IMR-90 (cell line): Measurements from ENCODE around the gene IL13RA1. TPM values are rescaled to one million over a fixed set of nuclear protein-coding genes. Genes with fewer than 3 reads are reported as not detected.

Experiments used
- ATAC-seq: fragments of 200-7000 bp; cut with Tn5 transposase; 2 replicates; pipeline ENCODE4 v1.9.1; 2020; ENCODE audit warnings: low read depth, mild to moderate bottlenecking, moderate library complexity
- BruUV-seq: library from RNA; stranded (reverse); fragments of 400-500 nt; replicated peaks from 2 replicates; lab custom pipeline; 2021; lab: Mats Ljungman, UMichigan
- CTCF ChIA-PET: fragments of 300-600 bp; formaldehyde crosslinking; extraction: SDS; loops from one replicate; lab custom pipeline; 2021; ENCODE audit warnings: antibody characterized with exemption; lab: Yijun Ruan, JAX
- POLR2A ChIA-PET: fragments of 300-600 bp; sonication (Branson Sonifier 250); formaldehyde crosslinking; loops from one replicate; lab custom pipeline; 2022; ENCODE audit warnings: antibody characterized with exemption; ENCODE audit not compliant: unreplicated experiment; lab: Charles Lee
- DNase-seq: peaks from one replicate; pipeline ENCODE4 v3.0.0; 2013
- H2AFZ ChIP-seq: replicated peaks from 2 replicates; pipeline ENCODE3; 2013; ENCODE audit warnings: low read length, mild to moderate bottlenecking; ENCODE audit not compliant: poor library complexity
- H2AK5ac ChIP-seq: 2 replicates; pipeline ENCODE4 v1.6.1; 2013; ENCODE audit warnings: low read depth, low read length, inconsistent platforms
- H2AK9ac ChIP-seq: replicated peaks from 2 replicates; pipeline ENCODE3; 2013; ENCODE audit warnings: mild to moderate bottlenecking, low read depth, low read length, moderate library complexity; ENCODE audit not compliant: poor library complexity
- H2BK120ac ChIP-seq: 2 replicates; pipeline ENCODE4 v1.6.1; 2013; ENCODE audit warnings: low read depth, low read length, inconsistent platforms
- H2BK15ac ChIP-seq: 3 replicates; pipeline ENCODE4 v1.6.1; 2013; ENCODE audit warnings: low read depth, low read length, inconsistent platforms
- H2BK20ac ChIP-seq: 2 replicates; pipeline ENCODE4 v1.6.1; 2013; ENCODE audit warnings: low read depth, mild to moderate bottlenecking, inconsistent platforms, low read length, moderate library complexity
- H2BK5ac ChIP-seq: 2 replicates; pipeline ENCODE4 v1.6.1; 2013; ENCODE audit warnings: mild to moderate bottlenecking, low read depth, low read length, inconsistent platforms; ENCODE audit not compliant: poor library complexity, severe bottlenecking
- H3K14ac ChIP-seq: replicated peaks from 2 replicates; pipeline ENCODE4 v1.6.1; 2013; ENCODE audit warnings: low read depth, low read length, inconsistent platforms
- H3K18ac ChIP-seq: 2 replicates; pipeline ENCODE4 v1.6.1; 2013; ENCODE audit warnings: low read depth, low read length, control low read depth
- H3K23ac ChIP-seq: 2 replicates; pipeline ENCODE4 v1.6.1; 2013; ENCODE audit warnings: low read depth, low read length, inconsistent platforms
- H3K27ac ChIP-seq: 2 replicates; pipeline ENCODE4 v1.5.1; 2013; ENCODE audit warnings: mild to moderate bottlenecking, control low read depth, low read length; ENCODE audit not compliant: insufficient read depth
- H3K27me3 ChIP-seq: 2 replicates; pipeline ENCODE4 v1.6.1; 2013; ENCODE audit warnings: low read length; ENCODE audit not compliant: control insufficient read depth, insufficient read depth
- H3K36me3 ChIP-seq: 2 replicates; pipeline ENCODE4 v1.6.1; 2013; ENCODE audit warnings: low read length, mixed read lengths; ENCODE audit not compliant: control insufficient read depth, insufficient read depth
- H3K4ac ChIP-seq: 2 replicates; pipeline ENCODE4 v1.6.1; 2013; ENCODE audit warnings: low read depth, low read length, inconsistent platforms
- H3K4me1 ChIP-seq: 2 replicates; pipeline ENCODE4 v1.6.1; 2013; ENCODE audit warnings: low read length, mixed read lengths; ENCODE audit not compliant: control insufficient read depth, insufficient read depth
- H3K4me2 ChIP-seq: 2 replicates; pipeline ENCODE4 v1.6.1; 2013; ENCODE audit warnings: low read depth, mild to moderate bottlenecking, control low read depth, low read length, moderate library complexity
- H3K4me3 ChIP-seq: 2 replicates; pipeline ENCODE4 v1.5.1; 2013; ENCODE audit warnings: low read depth, mild to moderate bottlenecking, control low read depth, low read length, moderate library complexity; ENCODE audit not compliant: insufficient read depth
- H3K56ac ChIP-seq: 2 replicates; pipeline ENCODE4 v1.6.1; 2013; ENCODE audit warnings: low read length, inconsistent platforms; ENCODE audit not compliant: insufficient read depth; ENCODE audit errors: extremely low read depth
- H3K79me1 ChIP-seq, 2 experiments: 2 replicates each; pipeline ENCODE4 v1.6.1; 2013; ENCODE audit warnings: low read length in 2 of 2, inconsistent platforms in 1 of 2, low read depth in 1 of 2
- H3K9ac ChIP-seq: 2 replicates; pipeline ENCODE4 v1.6.1; 2013; ENCODE audit warnings: low read depth, low read length, control low read depth
- H3K9me1 ChIP-seq: 2 replicates; pipeline ENCODE4 v1.6.1; 2013; ENCODE audit warnings: low read length, inconsistent platforms; ENCODE audit not compliant: insufficient read depth
- H3K9me3 ChIP-seq: 2 replicates; pipeline ENCODE4 v1.6.1; 2013; ENCODE audit warnings: low read length; ENCODE audit not compliant: control insufficient read depth, insufficient read depth
- H4K20me1 ChIP-seq: 2 replicates; pipeline ENCODE4 v1.6.1; 2013; ENCODE audit warnings: low read length, inconsistent platforms; ENCODE audit not compliant: insufficient read depth
- H4K5ac ChIP-seq: 2 replicates; pipeline ENCODE4 v1.6.1; 2013; ENCODE audit warnings: mild to moderate bottlenecking, low read depth, low read length, control low read depth
- H4K8ac ChIP-seq, 2 experiments: 2 replicates each; pipeline ENCODE4 v1.6.1; 2013; ENCODE audit warnings: low read depth in 2 of 2, low read length in 2 of 2, control low read depth in 1 of 2, inconsistent platforms in 1 of 2
- H4K91ac ChIP-seq: 2 replicates; pipeline ENCODE4 v1.6.1; 2013; ENCODE audit warnings: low read depth, low read length, inconsistent platforms; ENCODE audit not compliant: insufficient read depth
- CEBPB ChIP-seq: IDR thresholded peaks from 2 replicates; pipeline ENCODE4 v1.6.1; 2012; ENCODE audit warnings: low read depth, low read length, improper control_type of control experiment
- CHD1 ChIP-seq: IDR thresholded peaks from 2 replicates; pipeline ENCODE4 v1.6.1; 2012; ENCODE audit warnings: low read depth, low read length, improper control_type of control experiment
- FOS ChIP-seq: fragments of 150-350 bp; IDR thresholded peaks from 2 replicates; pipeline ENCODE4 v1.6.1; 2016; ENCODE audit warnings: low read depth, low read length
- MAFK ChIP-seq: IDR thresholded peaks from 2 replicates; pipeline ENCODE4 v1.6.1; 2012; ENCODE audit warnings: low read depth, low read length, improper control_type of control experiment
- MAZ ChIP-seq: IDR thresholded peaks from 2 replicates; pipeline ENCODE4 v1.6.1; 2012; ENCODE audit warnings: low read depth, mild to moderate bottlenecking, low read length, improper control_type of control experiment, moderate library complexity, borderline replicate concordance
- NFE2L2 ChIP-seq: fragments of 150-350 bp; IDR thresholded peaks from 2 replicates; pipeline ENCODE4 v1.6.1; 2016; ENCODE audit warnings: low read depth, mild to moderate bottlenecking, low read length
- POLR2A ChIP-seq: IDR thresholded peaks from 2 replicates; pipeline ENCODE4 v1.6.1; 2012; ENCODE audit warnings: mild to moderate bottlenecking, low read depth, low read length
- RAD21 ChIP-seq: IDR thresholded peaks from 2 replicates; pipeline ENCODE4 v1.6.1; 2012; ENCODE audit warnings: low read length, improper control_type of control experiment
- RCOR1 ChIP-seq: IDR thresholded peaks from 2 replicates; pipeline ENCODE4 v1.6.1; 2012; ENCODE audit warnings: mild to moderate bottlenecking, low read length, improper control_type of control experiment; ENCODE audit not compliant: insufficient replicate concordance
- RFX5 ChIP-seq: IDR thresholded peaks from 2 replicates; pipeline ENCODE4 v1.8.0; 2012; ENCODE audit warnings: low read depth, mild to moderate bottlenecking, low read length, moderate library complexity
- SMC3 ChIP-seq: fragments of 150-350 bp; IDR thresholded peaks from 2 replicates; pipeline ENCODE4 v1.6.1; 2016; ENCODE audit warnings: low read depth, mild to moderate bottlenecking, antibody characterized with exemption, low read length, moderate library complexity
- whole genome bisulfite sequencing, 2 experiments: methylation state at CpG; one replicate each; pipeline versions ENCODE4 v1.1.5 to v1.1.7; 2013; ENCODE audit warnings: missing lambda C conversion rate in 2 of 2; ENCODE audit not compliant: insufficient read length in 1 of 2; ENCODE audit errors: extremely low coverage in 2 of 2; 5-methylcytosine and 5-hydroxymethylcytosine counted together
- dilution Hi-C: fragments of 300-500 bp; cut with HindIII; formaldehyde crosslinking; loops from one replicate; pipeline ENCODE4 v1.14.3; 2018; ENCODE audit warnings: low sequenced_read_pairs; ENCODE audit not compliant: unreplicated experiment
- in situ Hi-C: fragments of 300-500 bp; cut with MboI; formaldehyde crosslinking; loops from 3 replicates; pipeline ENCODE4 v1.14.3; 2019; ENCODE audit warnings: low sequenced_read_pairs, inconsistent platforms, mixed read lengths
- intact Hi-C: fragments of 100-400 bp; cut with micrococcal nuclease; formaldehyde crosslinking; loops from 2 replicates; pipeline ENCODE4 v1.10.0; 2022
- polyA plus RNA-seq, 3 experiments: library from polyadenylated mRNA; depleted of rRNA; stranded (reverse); fragments of >200 nt; gene quantifications; 2 replicates each; pipeline ENCODE4 v1.2.3, GENCODE V29; 2012; ENCODE audit warnings: low replicate concordance in 1 of 3
- total RNA-seq: library from RNA; depleted of rRNA; stranded (reverse); fragments of >200 nt; gene quantifications from 2 replicates; pipeline ENCODE4 v1.2.3, GENCODE V29; 2012
- TF ChIP-seq, protein P1 (sequence below): fragments of 150-350 bp; IDR thresholded peaks from 2 replicates; pipeline ENCODE4 v1.6.1; 2016; ENCODE audit warnings: low read depth, mild to moderate bottlenecking, low read length, moderate library complexity, borderline replicate concordance
- TF ChIP-seq, protein P2 (sequence below): fragments of 150-350 bp; IDR thresholded peaks from 2 replicates; pipeline ENCODE4 v1.6.1; 2017; ENCODE audit warnings: mild to moderate bottlenecking, antibody characterized with exemption, low read length, low read depth
- TF ChIP-seq, protein P3 (sequence below): conservative IDR thresholded peaks from 2 replicates; pipeline ENCODE4 v1.5.1; 2012; ENCODE audit warnings: mild to moderate bottlenecking, low read depth, low read length, improper control_type of control experiment

IL13RA1 gene
- total and polyA plus RNA-seq, 2 of the 4 experiments (the other 2 are of a cell fraction): 24.2 to 31.7 TPM

DNA sequence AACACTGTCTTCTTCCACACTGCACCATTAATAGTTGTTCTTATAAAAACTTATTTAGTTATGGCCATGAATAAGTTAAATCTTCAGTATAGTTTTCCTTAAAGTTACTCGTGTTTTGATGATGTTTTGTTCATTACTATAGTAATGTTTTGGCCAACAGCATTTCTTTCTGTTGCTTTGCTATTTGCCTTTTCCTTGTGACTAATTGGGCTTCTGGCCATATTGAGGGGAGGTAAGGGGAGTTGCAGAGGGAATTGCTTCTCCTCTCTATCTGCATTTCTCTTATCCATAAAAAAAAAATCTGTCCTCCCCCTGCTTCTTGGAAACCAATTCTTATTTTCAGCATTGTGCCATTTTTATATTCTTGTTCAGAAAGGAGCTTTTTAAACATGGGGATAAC lies 53.5 kb downstream of the IL13RA1 start:
- Histone ChIP-seq H2BK20ac (no peak overlapping the region), H3K56ac (no peak overlapping the region), H3K9me1 (no peaks in the 10 kb centered on the region), H2BK15ac (no peak overlapping the region), H3K4ac (no peak overlapping the region), H3K18ac (no peak overlapping the region), H3K27ac (no peak overlapping the region), H2AK9ac (no peak overlapping the region), H3K4me1 (no peaks in the 10 kb centered on the region; the same call in 1 of the 2 replicates), H3K23ac (no peak overlapping the region), H3K4me2 (no peak overlapping the region), H2BK5ac (no peak overlapping the region), H4K20me1 (no peaks in the 10 kb centered on the region), H3K14ac (no peak overlapping the region), H4K91ac (no peak overlapping the region), H3K4me3 (no peak overlapping the region), H2AK5ac (no peak overlapping the region), H3K27me3 (no peaks in the 10 kb centered on the region), H2AFZ (no peak overlapping the region), H2BK120ac (no peak overlapping the region), H4K8ac (no peak overlapping the region), H3K9me3 (no peaks in the 10 kb centered on the region), H3K36me3 (no peaks in the 10 kb centered on the region), H3K9ac (no peak overlapping the region), H4K5ac (no peak overlapping the region), H3K79me1 (no peaks in the 10 kb centered on the region; a peak in 1 of 4 replicates)
- intact Hi-C loops (no loop called here), dilution Hi-C loops (no loop called here), in situ Hi-C loops (no loop called here)
- no CpG with 5 or more reads among the region's 1 CpG for WGBS, 2 experiments
- ChIA-PET CTCF (interaction anchor here (0.6 kb wide), 1 partner anchor 136 kb away, joined by 3 read pairs; no protein-coding TSS in a partner anchor), POLR2A (no interaction called here)
- peak; percentile 24 for DNase-seq
- no TSS peak for BruUV-seq
- ATAC-seq: no peak
- TF ChIP-seq NFE2L2 (no peak), POLR2A (no peak), CHD1 (no peak), CEBPB (no peak), RFX5 (no peak), MAZ (no peak), SMC3 (no peak), MAFK (no peak), RCOR1 (no peak), FOS (no peak), RAD21 (no peak)
- TF ChIP-seq, protein P1, sequence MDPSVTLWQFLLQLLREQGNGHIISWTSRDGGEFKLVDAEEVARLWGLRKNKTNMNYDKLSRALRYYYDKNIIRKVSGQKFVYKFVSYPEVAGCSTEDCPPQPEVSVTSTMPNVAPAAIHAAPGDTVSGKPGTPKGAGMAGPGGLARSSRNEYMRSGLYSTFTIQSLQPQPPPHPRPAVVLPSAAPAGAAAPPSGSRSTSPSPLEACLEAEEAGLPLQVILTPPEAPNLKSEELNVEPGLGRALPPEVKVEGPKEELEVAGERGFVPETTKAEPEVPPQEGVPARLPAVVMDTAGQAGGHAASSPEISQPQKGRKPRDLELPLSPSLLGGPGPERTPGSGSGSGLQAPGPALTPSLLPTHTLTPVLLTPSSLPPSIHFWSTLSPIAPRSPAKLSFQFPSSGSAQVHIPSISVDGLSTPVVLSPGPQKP: no peak
- TF ChIP-seq, protein P2, sequence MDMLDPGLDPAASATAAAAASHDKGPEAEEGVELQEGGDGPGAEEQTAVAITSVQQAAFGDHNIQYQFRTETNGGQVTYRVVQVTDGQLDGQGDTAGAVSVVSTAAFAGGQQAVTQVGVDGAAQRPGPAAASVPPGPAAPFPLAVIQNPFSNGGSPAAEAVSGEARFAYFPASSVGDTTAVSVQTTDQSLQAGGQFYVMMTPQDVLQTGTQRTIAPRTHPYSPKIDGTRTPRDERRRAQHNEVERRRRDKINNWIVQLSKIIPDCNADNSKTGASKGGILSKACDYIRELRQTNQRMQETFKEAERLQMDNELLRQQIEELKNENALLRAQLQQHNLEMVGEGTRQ: no peak
- TF ChIP-seq, protein P3, sequence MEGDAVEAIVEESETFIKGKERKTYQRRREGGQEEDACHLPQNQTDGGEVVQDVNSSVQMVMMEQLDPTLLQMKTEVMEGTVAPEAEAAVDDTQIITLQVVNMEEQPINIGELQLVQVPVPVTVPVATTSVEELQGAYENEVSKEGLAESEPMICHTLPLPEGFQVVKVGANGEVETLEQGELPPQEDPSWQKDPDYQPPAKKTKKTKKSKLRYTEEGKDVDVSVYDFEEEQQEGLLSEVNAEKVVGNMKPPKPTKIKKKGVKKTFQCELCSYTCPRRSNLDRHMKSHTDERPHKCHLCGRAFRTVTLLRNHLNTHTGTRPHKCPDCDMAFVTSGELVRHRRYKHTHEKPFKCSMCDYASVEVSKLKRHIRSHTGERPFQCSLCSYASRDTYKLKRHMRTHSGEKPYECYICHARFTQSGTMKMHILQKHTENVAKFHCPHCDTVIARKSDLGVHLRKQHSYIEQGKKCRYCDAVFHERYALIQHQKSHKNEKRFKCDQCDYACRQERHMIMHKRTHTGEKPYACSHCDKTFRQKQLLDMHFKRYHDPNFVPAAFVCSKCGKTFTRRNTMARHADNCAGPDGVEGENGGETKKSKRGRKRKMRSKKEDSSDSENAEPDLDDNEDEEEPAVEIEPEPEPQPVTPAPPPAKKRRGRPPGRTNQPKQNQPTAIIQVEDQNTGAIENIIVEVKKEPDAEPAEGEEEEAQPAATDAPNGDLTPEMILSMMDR: no peak
